GM18507 (cell line): ENCODE data around the gene KRT80.

Experiments used
- DNase-seq: peaks from one replicate; pipeline ENCODE4 v3.0.0; 2011; ENCODE audit warnings: low read depth; ENCODE audit not compliant: insufficient read length; ENCODE audit errors: extremely low spot score
- FAIRE-seq: peaks from 2 replicates; lab custom pipeline; 2011; peaks lifted over from hg19 to GRCh38; lab: Jason Lieb, UNC

Gene KRT80

GRCh38 chr12:52230364-52231281, 38.8 kb upstream of the KRT80 start:
- DNase-seq: no peak
- no peak for FAIRE-seq

- FAIRE-seq (no peak), DNase-seq (no peak)
Measured at GRCh38 chr12:52229836-52230343, 38.1 kb upstream of the KRT80 start.

- FAIRE-seq (no peak), DNase-seq (no peak)
Measured at GRCh38 chr12:52228931-52229330, 37.1 kb upstream of the KRT80 start.

- FAIRE-seq (no peak), DNase-seq (no peak)
Measured at GRCh38 chr12:52228366-52228765, 36.6 kb upstream of the KRT80 start.

- FAIRE-seq (no peak), DNase-seq (no peak)
Measured at GRCh38 chr12:52227606-52228166, 35.9 kb upstream of the KRT80 start.

- DNase-seq: no peak
- no peak for FAIRE-seq
Measured at GRCh38 chr12:52226446-52226845, 34.6 kb upstream of the KRT80 start.

- FAIRE-seq (no peak), DNase-seq (no peak)
Measured at GRCh38 chr12:52225752-52226151, 33.9 kb upstream of the KRT80 start.

- FAIRE-seq: no peak
Measured at GRCh38 chr12:52224151-52224550, 32.3 kb upstream of the KRT80 start.

GRCh38 chr12:52223406-52224039, 31.7 kb upstream of the KRT80 start:
- FAIRE-seq: no peak
- no peak for DNase-seq

More at GRCh38 chr12:52224151-52224550, 32.3 kb upstream of the KRT80 start:
- DNase-seq: no peak

- DNase-seq: no peak
Measured at GRCh38 chr12:52222692-52223091, 30.9 kb upstream of the KRT80 start.

GRCh38 chr12:52221912-52222457, 30.2 kb upstream of the KRT80 start:
- no peak for FAIRE-seq
- DNase-seq: no peak

More at GRCh38 chr12:52222692-52223091, 30.9 kb upstream of the KRT80 start:
- FAIRE-seq: no peak

- DNase-seq (no peak), FAIRE-seq (no peak)
Measured at GRCh38 chr12:52221070-52221781, 29.4 kb upstream of the KRT80 start.

GRCh38 chr12:52220477-52220876, 28.7 kb upstream of the KRT80 start:
- FAIRE-seq: no peak

GRCh38 chr12:52218001-52218400, 26.2 kb upstream of the KRT80 start:
- FAIRE-seq: no peak

More at GRCh38 chr12:52220477-52220876, 28.7 kb upstream of the KRT80 start:
- DNase-seq: no peak

GRCh38 chr12:52217223-52217622, 25.4 kb upstream of the KRT80 start:
- DNase-seq (no peak), FAIRE-seq (no peak)

More at GRCh38 chr12:52218001-52218400, 26.2 kb upstream of the KRT80 start:
- no peak for DNase-seq

GRCh38 chr12:52216807-52217206, 25.0 kb upstream of the KRT80 start:
- FAIRE-seq: no peak

GRCh38 chr12:52216100-52216499, 24.3 kb upstream of the KRT80 start:
- no peak for FAIRE-seq

More at GRCh38 chr12:52216807-52217206, 25.0 kb upstream of the KRT80 start:
- DNase-seq: no peak

GRCh38 chr12:52215587-52216031, 23.8 kb upstream of the KRT80 start:
- FAIRE-seq: no peak
- DNase-seq: no peak

More at GRCh38 chr12:52216100-52216499, 24.3 kb upstream of the KRT80 start:
- no peak for DNase-seq

- DNase-seq: no peak
- FAIRE-seq: no peak
Measured at GRCh38 chr12:52214421-52214802, 22.6 kb upstream of the KRT80 start.
